OCI-LY3 (cell line): ENCODE results near the gene HIGD1A.

Experiments
- CTCF ChIP-seq: fragments of 200-600, 300-600 bp; sonication (generic); IDR thresholded peaks from 2 replicates; pipeline ENCODE4 v1.5.1; 2014; ENCODE audit warnings: antibody characterized with exemption, low read length, low read depth
- EZH2phosphoT487 ChIP-seq: fragments of 200-600 bp; shearing (Covaris generic); IDR thresholded peaks from 2 replicates; pipeline ENCODE4 v1.6.1; 2018; ENCODE audit warnings: antibody characterized with exemption, mixed run types, low read depth

- TF ChIP-seq CTCF (no peak), EZH2phosphoT487 (no peak)
Observed at GRCh38 chr3:42836150-42837123, 32.1 kb upstream of the HIGD1A start.
